ENCODE data around the gene C16orf95. TPM values are rescaled to one million over a fixed set of nuclear protein-coding genes. Genes with fewer than 3 reads are reported as not detected.
A peak's percentile ranks its signal among the peaks of the same experiment; 100 is the strongest.

Gene C16orf95
- total RNA-seq, 1 experiment from 2014 or later, result 3.8 TPM

DNA sequence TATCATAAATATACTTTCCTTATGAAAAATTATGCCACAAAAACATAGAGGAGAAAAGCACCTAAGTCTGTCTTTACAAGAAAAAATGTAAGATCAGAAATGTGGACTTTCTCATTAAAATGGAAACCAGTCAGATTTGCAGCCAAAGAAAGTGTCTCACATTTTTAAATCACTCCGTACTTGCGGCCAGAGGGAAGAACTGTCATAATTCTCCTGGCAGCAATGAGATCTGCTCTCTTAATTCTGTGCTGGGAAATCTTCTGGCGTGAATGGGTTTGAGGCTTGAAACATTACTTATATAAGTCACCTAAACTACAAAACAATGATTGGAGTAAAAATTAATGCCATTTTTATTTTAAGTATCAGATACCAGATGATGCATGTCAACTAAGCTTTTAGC lies 10.7 kb downstream of the C16orf95 start:
- no peaks in the 10 kb centered on the region for H3K27me3 Mint-ChIP-seq (ENCODE audit: unreplicated experiment)
- BruUV-seq (replicated peaks), result no TSS peak
- peaks cover 9% of the 10 kb centered on the region for H3K4me1 Mint-ChIP-seq (ENCODE audit: low read depth, unreplicated experiment)
- H3K4me3 Mint-ChIP-seq (ENCODE audit: low read depth, unreplicated experiment), result no peak overlapping the region
- H3K9me3 Mint-ChIP-seq (ENCODE audit: low read depth, unreplicated experiment), result peaks cover 3% of the 10 kb centered on the region
- DNase-seq, result no peak
- H3K36me3 Mint-ChIP-seq (ENCODE audit: insufficient read depth, unreplicated experiment), result no peaks in the 10 kb centered on the region
- intact Hi-C loops (cut with micrococcal nuclease; ENCODE audit: unreplicated experiment), result no loop called here
- no peak overlapping the region for H3K27ac Mint-ChIP-seq (ENCODE audit: unreplicated experiment)
- CTCF ChIA-PET, result no interaction called here
- TF ChIP-seq, protein P1, sequence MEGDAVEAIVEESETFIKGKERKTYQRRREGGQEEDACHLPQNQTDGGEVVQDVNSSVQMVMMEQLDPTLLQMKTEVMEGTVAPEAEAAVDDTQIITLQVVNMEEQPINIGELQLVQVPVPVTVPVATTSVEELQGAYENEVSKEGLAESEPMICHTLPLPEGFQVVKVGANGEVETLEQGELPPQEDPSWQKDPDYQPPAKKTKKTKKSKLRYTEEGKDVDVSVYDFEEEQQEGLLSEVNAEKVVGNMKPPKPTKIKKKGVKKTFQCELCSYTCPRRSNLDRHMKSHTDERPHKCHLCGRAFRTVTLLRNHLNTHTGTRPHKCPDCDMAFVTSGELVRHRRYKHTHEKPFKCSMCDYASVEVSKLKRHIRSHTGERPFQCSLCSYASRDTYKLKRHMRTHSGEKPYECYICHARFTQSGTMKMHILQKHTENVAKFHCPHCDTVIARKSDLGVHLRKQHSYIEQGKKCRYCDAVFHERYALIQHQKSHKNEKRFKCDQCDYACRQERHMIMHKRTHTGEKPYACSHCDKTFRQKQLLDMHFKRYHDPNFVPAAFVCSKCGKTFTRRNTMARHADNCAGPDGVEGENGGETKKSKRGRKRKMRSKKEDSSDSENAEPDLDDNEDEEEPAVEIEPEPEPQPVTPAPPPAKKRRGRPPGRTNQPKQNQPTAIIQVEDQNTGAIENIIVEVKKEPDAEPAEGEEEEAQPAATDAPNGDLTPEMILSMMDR (IDR thresholded peaks at IDR 0.05; ENCODE audit: unreplicated experiment), result no peak

DNA sequence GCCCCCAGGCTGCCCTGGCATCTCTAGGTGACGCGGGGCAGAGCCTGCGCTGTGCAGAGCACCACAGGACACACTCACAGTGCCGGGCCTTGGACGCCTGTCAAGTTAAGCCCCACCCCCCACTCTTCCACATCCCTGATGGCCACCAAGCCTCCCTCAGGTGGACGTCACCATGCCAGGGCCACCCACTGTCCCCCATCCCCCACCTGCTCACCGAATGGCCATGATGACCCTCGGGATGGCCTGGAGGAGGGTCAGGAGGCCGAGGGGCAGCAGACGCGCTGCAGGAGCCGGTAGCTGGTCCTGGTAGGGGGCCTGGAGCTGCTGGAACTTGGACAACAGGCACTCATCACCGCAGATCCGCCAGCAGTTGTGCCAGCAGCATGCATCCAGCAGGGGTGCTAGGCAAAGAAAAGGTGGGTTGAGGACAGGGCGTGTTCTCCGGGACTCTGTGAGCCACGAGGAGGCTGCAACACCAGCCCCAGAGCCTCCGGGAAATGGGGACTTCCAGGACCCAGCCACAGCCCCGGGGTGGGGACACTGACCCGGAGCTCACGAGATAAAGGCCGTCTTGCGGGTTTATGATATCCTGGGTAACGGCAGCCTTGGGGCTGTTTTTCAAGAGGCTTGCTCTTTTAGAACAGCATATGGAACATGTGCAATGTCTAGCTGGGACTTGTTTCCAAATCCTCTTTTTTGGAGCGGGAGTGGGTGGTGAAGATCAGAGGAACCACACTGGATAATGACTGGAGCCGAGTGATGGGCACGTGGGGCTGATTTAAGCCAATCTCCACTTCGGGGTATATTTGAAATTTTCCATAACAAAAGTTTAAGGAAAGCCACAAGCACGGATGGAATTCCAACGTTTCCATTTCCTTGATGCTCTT lies 11.4 kb downstream of the C16orf95 start:
- Mint-ChIP-seq H3K4me1 (ENCODE audit: low read depth, unreplicated experiment) (peaks cover 9% of the 10 kb centered on the region), H3K27me3 (ENCODE audit: unreplicated experiment) (no peaks in the 10 kb centered on the region), H3K36me3 (ENCODE audit: insufficient read depth, unreplicated experiment) (no peaks in the 10 kb centered on the region), H3K4me3 (ENCODE audit: low read depth, unreplicated experiment) (peak overlapping the region; percentile 18), H3K27ac (ENCODE audit: unreplicated experiment) (no peak overlapping the region), H3K9me3 (ENCODE audit: low read depth, unreplicated experiment) (peaks cover 3% of the 10 kb centered on the region)
- CTCF ChIA-PET, result no interaction called here
- no TSS peak for BruUV-seq (replicated peaks)
- DNase-seq, result peak; percentile 47
- TF ChIP-seq, protein P1 (IDR thresholded peaks at IDR 0.05; ENCODE audit: unreplicated experiment), result no peak
- intact Hi-C loops (cut with micrococcal nuclease; ENCODE audit: unreplicated experiment), result no loop called here

DNA sequence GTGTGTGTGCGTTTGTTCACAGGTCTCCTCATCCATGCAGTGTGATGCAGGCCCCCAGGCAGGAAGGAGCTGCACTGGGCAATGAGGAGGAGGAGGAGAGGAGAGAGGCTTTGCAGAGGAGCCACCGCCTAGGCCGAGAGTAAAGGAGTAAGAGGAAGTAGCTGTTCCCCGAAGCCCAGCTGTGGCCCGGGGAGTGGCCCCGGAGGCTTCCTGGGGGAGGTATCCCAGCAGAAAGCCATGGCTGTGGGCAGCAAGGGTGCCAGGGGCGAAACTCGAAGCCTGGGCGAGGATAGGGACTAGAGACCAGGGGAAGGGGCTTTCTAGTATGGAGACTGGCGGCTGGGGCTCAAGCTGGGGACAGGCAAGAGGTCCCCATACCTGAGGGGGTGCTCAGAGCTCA lies 12.2 kb downstream of the C16orf95 start:
- H3K27ac Mint-ChIP-seq (ENCODE audit: unreplicated experiment), result no peak overlapping the region
- TF ChIP-seq, protein P1 (IDR thresholded peaks at IDR 0.05; ENCODE audit: unreplicated experiment), result no peak
- H3K4me1 Mint-ChIP-seq (ENCODE audit: low read depth, unreplicated experiment), result peaks cover 9% of the 10 kb centered on the region
- intact Hi-C loops (cut with micrococcal nuclease; ENCODE audit: unreplicated experiment), result no loop called here
- H3K4me3 Mint-ChIP-seq (ENCODE audit: low read depth, unreplicated experiment), result no peak overlapping the region
- no TSS peak for BruUV-seq (replicated peaks)
- peaks cover 3% of the 10 kb centered on the region for H3K9me3 Mint-ChIP-seq (ENCODE audit: low read depth, unreplicated experiment)
- CTCF ChIA-PET, result no interaction called here
- no peaks in the 10 kb centered on the region for H3K27me3 Mint-ChIP-seq (ENCODE audit: unreplicated experiment)
- DNase-seq, result no peak
- H3K36me3 Mint-ChIP-seq (ENCODE audit: insufficient read depth, unreplicated experiment), result peaks cover 4% of the 10 kb centered on the region

DNA sequence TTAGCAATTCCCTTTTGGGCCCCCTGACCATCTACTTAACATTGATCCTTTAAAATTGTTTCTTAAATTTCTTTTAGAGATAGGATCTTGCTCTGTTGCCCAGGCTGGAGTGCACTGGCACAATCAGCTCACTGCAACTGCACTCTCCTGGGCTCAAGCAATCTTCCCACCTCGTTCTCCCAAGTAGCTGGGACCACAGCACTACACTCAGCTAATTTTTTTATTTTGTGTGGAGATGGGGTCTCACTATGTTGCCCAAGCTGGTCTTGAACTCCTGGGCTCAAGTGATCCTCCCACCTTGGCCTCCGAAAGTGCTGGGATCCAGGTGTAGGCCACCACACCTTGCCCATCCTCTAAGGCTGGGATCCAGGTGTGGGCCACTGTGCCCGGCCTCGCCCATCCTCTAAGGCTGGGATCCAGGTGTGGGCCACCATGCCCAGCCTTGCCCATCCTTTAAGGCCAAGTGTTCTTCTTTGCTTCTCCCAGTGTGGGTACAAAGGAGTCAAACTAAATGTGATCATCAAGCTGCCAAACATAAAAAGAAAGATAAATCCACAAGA lies 13.2 kb downstream of the C16orf95 start:
- TF ChIP-seq, protein P1 (IDR thresholded peaks at IDR 0.05; ENCODE audit: unreplicated experiment), result no peak
- CTCF ChIA-PET, result no interaction called here
- H3K9me3 Mint-ChIP-seq (ENCODE audit: low read depth, unreplicated experiment), result peaks cover 2% of the 10 kb centered on the region
- no peak overlapping the region for H3K27ac Mint-ChIP-seq (ENCODE audit: unreplicated experiment)
- peaks cover 4% of the 10 kb centered on the region for H3K36me3 Mint-ChIP-seq (ENCODE audit: insufficient read depth, unreplicated experiment)
- no peak for DNase-seq
- no peak overlapping the region for H3K4me3 Mint-ChIP-seq (ENCODE audit: low read depth, unreplicated experiment)
- no TSS peak for BruUV-seq (replicated peaks)
- peaks cover 9% of the 10 kb centered on the region for H3K4me1 Mint-ChIP-seq (ENCODE audit: low read depth, unreplicated experiment)
- intact Hi-C loops (cut with micrococcal nuclease; ENCODE audit: unreplicated experiment), result no loop called here
- H3K27me3 Mint-ChIP-seq (ENCODE audit: unreplicated experiment), result no peaks in the 10 kb centered on the region

All from Calu3 (cell line).